ENCODE data around the gene NMNAT2.

The NMNAT2 gene

GRCh38 chr1:183222909-183223308, 195.3 kb downstream of the NMNAT2 start:
- no peak for TF ChIP-seq CTCF (IDR thresholded peaks at IDR 0.05; ENCODE audit: low read depth, low read length)
- DNase-seq (ENCODE audit: extremely low read depth, low read depth) = no peak

- TF ChIP-seq CTCF (IDR thresholded peaks at IDR 0.05; ENCODE audit: low read depth, low read length) = no peak
- no peak for DNase-seq (ENCODE audit: extremely low read depth, low read depth)
Measured at GRCh38 chr1:183219616-183220009, 198.6 kb downstream of the NMNAT2 start.

DNA sequence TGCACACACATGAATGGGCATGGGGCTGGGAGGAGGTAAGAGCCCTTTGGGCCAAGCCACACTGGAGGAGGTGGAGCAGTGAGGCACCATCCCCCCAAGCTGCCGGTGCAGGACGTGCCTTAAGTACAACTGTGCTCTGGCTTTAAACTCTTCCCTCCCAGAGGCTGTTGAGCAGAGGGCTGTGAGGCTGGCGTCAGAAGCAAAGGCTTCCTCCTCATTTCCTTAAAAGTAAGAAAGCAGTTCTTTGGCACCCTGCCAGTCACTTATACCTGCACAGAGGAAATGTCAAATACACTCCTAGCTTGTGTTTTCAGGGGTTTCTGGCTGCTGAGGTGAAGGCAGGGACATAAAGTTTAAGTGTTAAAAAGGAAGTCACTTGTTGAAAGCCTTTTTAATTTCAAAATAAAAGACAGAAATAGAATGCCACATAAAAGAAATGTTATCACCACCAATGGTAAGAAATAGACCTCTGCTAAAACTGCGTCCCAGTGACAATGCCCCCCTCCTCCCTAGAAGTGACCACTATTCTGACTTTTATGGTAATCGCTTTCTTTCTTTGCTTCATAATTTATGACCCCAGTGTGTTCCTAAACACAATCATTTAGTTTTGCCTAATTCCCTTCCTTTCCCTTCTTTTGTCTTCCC, 199.1 kb downstream of the NMNAT2 start:
- TF ChIP-seq CTCF (IDR thresholded peaks at IDR 0.05; ENCODE audit: low read depth, low read length) = no peak
- no peak for DNase-seq (ENCODE audit: extremely low read depth, low read depth)

DNA sequence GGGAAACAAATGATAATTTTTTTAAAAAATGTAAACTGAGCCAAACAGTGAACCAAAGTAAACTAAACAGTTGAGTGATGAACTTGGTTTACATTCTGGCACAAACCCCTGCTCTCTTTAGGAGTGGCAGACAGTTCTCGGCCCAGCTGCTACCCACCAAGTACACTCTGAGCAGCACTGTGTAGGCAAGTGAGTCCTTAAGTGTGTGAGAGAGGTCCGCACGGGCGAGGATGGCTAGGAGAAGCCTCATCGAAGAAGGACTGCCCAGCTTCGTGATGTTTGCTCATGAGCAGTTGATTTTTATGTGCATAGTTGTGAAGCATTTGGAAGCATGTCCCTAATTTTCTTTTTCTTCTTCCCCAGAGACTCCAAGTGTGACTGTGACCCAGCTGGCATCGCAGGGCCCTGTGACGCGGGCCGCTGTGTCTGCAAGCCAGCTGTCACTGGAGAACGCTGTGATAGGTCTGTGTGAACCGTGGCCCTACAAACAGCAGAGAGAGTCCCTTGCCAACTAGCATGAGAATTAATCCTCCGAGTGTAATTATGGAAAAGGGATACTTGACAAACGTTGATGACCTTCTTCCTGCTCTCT, 200.1 kb downstream of the NMNAT2 start:
- no peak for DNase-seq (ENCODE audit: extremely low read depth, low read depth)
- TF ChIP-seq CTCF (IDR thresholded peaks at IDR 0.05; ENCODE audit: low read depth, low read length) = no peak

GRCh38 chr1:183215936-183216335, 202.2 kb downstream of the NMNAT2 start:
- no peak for TF ChIP-seq CTCF (IDR thresholded peaks at IDR 0.05; ENCODE audit: low read depth, low read length)
- DNase-seq (ENCODE audit: extremely low read depth, low read depth) = no peak

DNA sequence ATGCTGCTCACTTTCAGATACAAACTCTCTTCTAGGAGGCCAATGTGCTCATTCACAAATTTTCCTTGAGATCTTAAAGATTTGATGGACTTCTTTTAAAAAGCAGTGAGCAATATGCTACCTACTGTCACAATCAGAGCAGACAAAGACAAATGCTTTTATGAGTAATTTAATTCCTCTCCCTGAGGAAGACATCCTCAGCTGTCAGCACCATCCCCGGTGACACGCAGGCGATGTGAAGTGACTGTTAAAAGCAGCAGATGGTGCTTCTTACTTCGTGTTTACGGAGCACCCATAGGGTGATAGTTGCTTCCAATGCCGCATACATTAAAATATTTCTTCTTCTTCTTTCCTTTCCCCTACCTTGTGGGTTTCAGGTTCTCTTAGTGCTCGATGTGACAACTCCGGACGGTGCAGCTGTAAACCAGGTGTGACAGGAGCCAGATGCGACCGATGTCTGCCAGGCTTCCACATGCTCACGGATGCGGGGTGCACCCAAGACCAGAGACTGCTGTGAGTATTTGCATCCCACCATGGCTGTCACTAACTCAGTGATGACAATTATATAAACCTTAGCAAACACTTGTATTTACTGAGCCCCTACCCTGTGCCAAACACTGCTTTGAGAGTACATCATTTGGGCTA, 203.0 kb downstream of the NMNAT2 start:
- no peak for TF ChIP-seq CTCF (IDR thresholded peaks at IDR 0.05; ENCODE audit: low read depth, low read length)
- DNase-seq (ENCODE audit: extremely low read depth, low read depth) = no peak

All from AG09319 (cell line).